Measurements from ENCODE around the gene PARD3. TPM values are rescaled to one million over a fixed set of nuclear protein-coding genes. Genes with fewer than 3 reads are reported as not detected.

PARD3 gene
- total RNA-seq, 1 donor from 2014 or later: 35.4 TPM

DNA sequence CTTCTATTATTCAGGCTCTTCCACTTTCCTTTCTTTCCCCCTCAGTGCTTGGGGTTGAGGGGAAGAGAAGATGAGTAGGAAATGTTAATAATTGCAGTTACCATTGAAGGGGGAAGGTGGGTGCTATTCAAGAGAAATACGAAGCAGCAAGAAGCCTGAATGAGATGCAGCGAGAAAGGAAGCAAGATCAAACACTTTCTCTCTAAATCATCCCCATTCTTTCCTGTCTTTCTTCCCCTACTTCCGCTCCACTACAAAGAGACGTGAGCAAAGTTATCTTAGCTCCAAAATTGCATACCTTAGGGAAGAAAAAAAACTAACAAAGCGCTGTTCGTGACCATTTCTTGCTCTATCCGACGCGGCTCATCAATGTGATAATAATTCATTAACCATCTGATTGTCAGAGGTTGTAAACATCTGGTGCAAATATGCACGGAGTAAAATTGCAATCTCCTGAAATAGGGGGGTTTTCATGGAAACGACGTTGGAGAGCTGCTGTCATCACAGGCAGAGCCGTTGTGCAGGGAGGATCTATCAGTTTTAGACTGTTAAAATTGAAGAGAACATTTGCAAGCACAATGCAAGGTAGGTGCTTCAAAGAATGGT lies 15.2 kb upstream of the PARD3 start:
- Histone ChIP-seq H3K79me2 (ENCODE audit: insufficient read depth, low read length) (no peaks in the 10 kb centered on the region), H3K4me3 (ENCODE audit: insufficient read depth, low read depth, low read length) (no peak overlapping the region), H3K4me2 (ENCODE audit: low read length) (peak overlapping the region; percentile 59), H3K4me1 (ENCODE audit: insufficient read depth, low read length) (no peaks in the 10 kb centered on the region), H3K9me3 (ENCODE audit: insufficient read depth, low read depth, low read length) (no peaks in the 10 kb centered on the region), H4K20me1 (ENCODE audit: insufficient read depth, low read length) (no peaks in the 10 kb centered on the region), H3K27me3 (ENCODE audit: insufficient read depth, low read length) (peaks cover 3% of the 10 kb centered on the region), H3K9ac (ENCODE audit: low read length) (no peak overlapping the region), H3K27ac (ENCODE audit: low read depth, low read length) (no peak overlapping the region), H3K36me3 (ENCODE audit: insufficient read depth, low read length) (no peaks in the 10 kb centered on the region), H2AFZ (ENCODE audit: low read depth, low read length) (peak overlapping the region; percentile 9)
- peaks cover 17% of the 10 kb centered on the region for H3K27me3 Mint-ChIP-seq (ENCODE audit: low read depth, unreplicated experiment)
- DNase-seq (ENCODE audit: low read depth) (no peak), FAIRE-seq (no peak)
- TF ChIP-seq EZH2 (IDR thresholded peaks at IDR 0.05; ENCODE audit: insufficient read depth, low read length): no peak
- TF ChIP-seq, protein P1, sequence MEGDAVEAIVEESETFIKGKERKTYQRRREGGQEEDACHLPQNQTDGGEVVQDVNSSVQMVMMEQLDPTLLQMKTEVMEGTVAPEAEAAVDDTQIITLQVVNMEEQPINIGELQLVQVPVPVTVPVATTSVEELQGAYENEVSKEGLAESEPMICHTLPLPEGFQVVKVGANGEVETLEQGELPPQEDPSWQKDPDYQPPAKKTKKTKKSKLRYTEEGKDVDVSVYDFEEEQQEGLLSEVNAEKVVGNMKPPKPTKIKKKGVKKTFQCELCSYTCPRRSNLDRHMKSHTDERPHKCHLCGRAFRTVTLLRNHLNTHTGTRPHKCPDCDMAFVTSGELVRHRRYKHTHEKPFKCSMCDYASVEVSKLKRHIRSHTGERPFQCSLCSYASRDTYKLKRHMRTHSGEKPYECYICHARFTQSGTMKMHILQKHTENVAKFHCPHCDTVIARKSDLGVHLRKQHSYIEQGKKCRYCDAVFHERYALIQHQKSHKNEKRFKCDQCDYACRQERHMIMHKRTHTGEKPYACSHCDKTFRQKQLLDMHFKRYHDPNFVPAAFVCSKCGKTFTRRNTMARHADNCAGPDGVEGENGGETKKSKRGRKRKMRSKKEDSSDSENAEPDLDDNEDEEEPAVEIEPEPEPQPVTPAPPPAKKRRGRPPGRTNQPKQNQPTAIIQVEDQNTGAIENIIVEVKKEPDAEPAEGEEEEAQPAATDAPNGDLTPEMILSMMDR (IDR thresholded peaks at IDR 0.05; ENCODE audit: insufficient read depth, low read depth, low read length): no peak
- no peak overlapping the region for H3K27ac Mint-ChIP-seq (ENCODE audit: unreplicated experiment)
- H3K4me3 Mint-ChIP-seq (ENCODE audit: unreplicated experiment): no peak overlapping the region
- no peaks in the 10 kb centered on the region for H3K9me3 Mint-ChIP-seq (ENCODE audit: unreplicated experiment)
- no peaks in the 10 kb centered on the region for H3K36me3 Mint-ChIP-seq (ENCODE audit: low read depth, unreplicated experiment)
- H3K4me1 Mint-ChIP-seq (ENCODE audit: low read depth, unreplicated experiment): no peaks in the 10 kb centered on the region

DNA sequence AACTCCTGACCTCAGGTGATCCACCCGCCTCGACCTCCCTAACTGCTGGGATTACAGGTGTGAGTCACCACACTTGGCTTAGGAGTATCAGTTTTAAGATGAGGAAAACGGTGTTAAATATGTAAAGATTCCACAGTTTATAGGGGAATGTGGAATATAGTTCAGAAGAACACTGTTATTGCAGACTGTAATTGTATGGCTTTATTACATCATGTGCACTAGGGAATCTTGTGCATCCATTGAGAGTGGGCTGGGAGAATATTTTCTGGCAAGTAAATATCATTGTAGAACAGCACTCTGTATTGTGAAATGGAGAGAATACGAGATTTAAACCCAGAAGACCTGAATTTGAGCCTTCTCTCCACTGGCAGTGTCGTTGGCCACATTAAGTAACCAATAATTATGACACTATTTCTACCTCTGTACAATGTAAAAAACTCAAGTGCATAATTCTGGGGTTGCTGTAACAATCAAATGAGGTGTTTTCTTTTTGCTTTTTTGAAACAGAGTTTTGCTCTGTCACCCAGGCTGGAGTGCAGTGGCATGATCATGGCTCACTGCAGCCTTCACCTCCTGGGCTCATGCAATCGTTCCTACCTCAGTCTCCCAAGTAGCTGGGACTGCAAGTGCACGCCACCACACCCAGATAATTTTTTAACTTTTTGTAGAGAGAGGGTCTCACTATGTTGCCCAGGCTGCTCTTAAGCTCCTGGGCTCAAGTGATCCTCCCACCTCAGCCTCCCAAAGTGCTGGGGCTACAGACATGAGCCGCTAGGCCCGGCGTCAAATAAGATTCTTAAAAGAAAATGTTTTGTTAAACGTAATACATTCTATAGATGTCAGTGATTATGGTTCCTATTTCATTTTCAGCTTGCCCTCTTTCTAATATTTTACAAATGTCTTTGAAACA lies 12.0 kb upstream of the PARD3 start:
- no peak for FAIRE-seq
- no peaks in the 10 kb centered on the region for H3K36me3 Mint-ChIP-seq (ENCODE audit: low read depth, unreplicated experiment)
- H3K36me3 ChIP-seq (ENCODE audit: insufficient read depth, low read length): no peaks in the 10 kb centered on the region
- peaks cover 16% of the 10 kb centered on the region for H3K27me3 Mint-ChIP-seq (ENCODE audit: low read depth, unreplicated experiment)
- H3K79me2 ChIP-seq (ENCODE audit: insufficient read depth, low read length): no peaks in the 10 kb centered on the region
- no peak overlapping the region for H3K4me2 ChIP-seq (ENCODE audit: low read length)
- H3K4me3 ChIP-seq (ENCODE audit: insufficient read depth, low read depth, low read length): no peak overlapping the region
- peaks cover 3% of the 10 kb centered on the region for H3K4me1 Mint-ChIP-seq (ENCODE audit: low read depth, unreplicated experiment)
- H3K9me3 Mint-ChIP-seq (ENCODE audit: unreplicated experiment): no peaks in the 10 kb centered on the region
- no peak for TF ChIP-seq EZH2 (IDR thresholded peaks at IDR 0.05; ENCODE audit: insufficient read depth, low read length)
- TF ChIP-seq, protein P1 (IDR thresholded peaks at IDR 0.05; ENCODE audit: insufficient read depth, low read depth, low read length): no peak
- H3K9ac ChIP-seq (ENCODE audit: low read length): no peak overlapping the region
- no peaks in the 10 kb centered on the region for H4K20me1 ChIP-seq (ENCODE audit: insufficient read depth, low read length)
- no peak for DNase-seq (ENCODE audit: low read depth)
- no peak overlapping the region for H2AFZ ChIP-seq (ENCODE audit: low read depth, low read length)
- no peak overlapping the region for H3K4me3 Mint-ChIP-seq (ENCODE audit: unreplicated experiment)
- no peaks in the 10 kb centered on the region for H3K9me3 ChIP-seq (ENCODE audit: insufficient read depth, low read depth, low read length)
- H3K27ac Mint-ChIP-seq (ENCODE audit: unreplicated experiment): no peak overlapping the region
- peaks cover 3% of the 10 kb centered on the region for H3K27me3 ChIP-seq (ENCODE audit: insufficient read depth, low read length)
- H3K4me1 ChIP-seq (ENCODE audit: insufficient read depth, low read length): no peaks in the 10 kb centered on the region
- no peak overlapping the region for H3K27ac ChIP-seq (ENCODE audit: low read depth, low read length)

Data from astrocyte (in vitro differentiated cells and primary cell).